Right cardiac atrium (tissue), 5 donors: ENCODE data around the gene SPTSSB. TPM values are rescaled to one million over a fixed set of nuclear protein-coding genes. Genes with fewer than 3 reads are reported as not detected.

Experiments
- ATAC-seq, 2 donors: fragments of 200-7000 bp; cut with Tn5 transposase; one replicate each; pipeline versions ENCODE4 v1.8.0 to v1.9.1; 2020; ENCODE audit warnings: moderate library complexity in 2 of 2, mild to moderate bottlenecking in 1 of 2
- DNase-seq, 3 donors: peaks; one replicate each; pipeline ENCODE4 v3.0.0-alpha.2; 2020
- H3K27ac ChIP-seq: one replicate; pipeline ENCODE4 v1.5.1; 2013; ENCODE audit warnings: mild to moderate bottlenecking, low read length, control low read depth, moderate library complexity
- H3K27me3 ChIP-seq: one replicate; pipeline ENCODE4 v1.6.1; 2013; ENCODE audit not compliant: control insufficient read depth, insufficient read depth
- H3K4me1 ChIP-seq: one replicate; pipeline ENCODE4 v1.6.1; 2013; ENCODE audit warnings: low read length; ENCODE audit not compliant: control insufficient read depth, insufficient read depth
- H3K4me3 ChIP-seq: one replicate; pipeline ENCODE4 v1.5.1; 2013; ENCODE audit warnings: low read length, control low read depth
- H3K9me3 ChIP-seq: one replicate; pipeline ENCODE4 v1.6.1; 2013; ENCODE audit warnings: low read length; ENCODE audit not compliant: control insufficient read depth
- WGBS: extraction: QIAGEN DNeasy Blood & Tissue Kit; methylation state at CpG from one replicate; pipeline ENCODE4 v1.1.7; 2013; 5-methylcytosine and 5-hydroxymethylcytosine counted together
- intact Hi-C, 4 donors: fragments of 100-400 bp; cut with DNase I; formaldehyde crosslinking; loops; one replicate each; pipeline versions ENCODE4 v1.11.0 to v1.14.0; 2022 to 2023
- polyA plus RNA-seq: library from polyadenylated mRNA; stranded (reverse); fragments of 200-250 nt; gene quantifications from one replicate; pipeline ENCODE4 v1.2.3, GENCODE V29; 2013
- total RNA-seq, 4 donors: library from RNA; stranded (reverse); fragmentation: NEBNext Ultra II Directional; extraction: Animal tissue kit (Norgen Biotek cat#: 25700); gene quantifications; one replicate each; pipeline ENCODE4 v1.2.1, GENCODE V29; 2021
- donor health status: healthy with polysubstance abuse.
- donor health status: DM: no; HTN: yes; CAD: no.
- donor health status: DM: no; HTN: no; CAD: no.
- donor health status: DM: no; HTN: yes; CAD: no; lungs with severe emphysema.
- donor health status: DM: yes; HTN: yes; CAD: no.

SPTSSB gene
- total and polyA plus RNA-seq, 5 donors: 0.09 to 0.45 (median 0.12) TPM; not detected in 2

DNA sequence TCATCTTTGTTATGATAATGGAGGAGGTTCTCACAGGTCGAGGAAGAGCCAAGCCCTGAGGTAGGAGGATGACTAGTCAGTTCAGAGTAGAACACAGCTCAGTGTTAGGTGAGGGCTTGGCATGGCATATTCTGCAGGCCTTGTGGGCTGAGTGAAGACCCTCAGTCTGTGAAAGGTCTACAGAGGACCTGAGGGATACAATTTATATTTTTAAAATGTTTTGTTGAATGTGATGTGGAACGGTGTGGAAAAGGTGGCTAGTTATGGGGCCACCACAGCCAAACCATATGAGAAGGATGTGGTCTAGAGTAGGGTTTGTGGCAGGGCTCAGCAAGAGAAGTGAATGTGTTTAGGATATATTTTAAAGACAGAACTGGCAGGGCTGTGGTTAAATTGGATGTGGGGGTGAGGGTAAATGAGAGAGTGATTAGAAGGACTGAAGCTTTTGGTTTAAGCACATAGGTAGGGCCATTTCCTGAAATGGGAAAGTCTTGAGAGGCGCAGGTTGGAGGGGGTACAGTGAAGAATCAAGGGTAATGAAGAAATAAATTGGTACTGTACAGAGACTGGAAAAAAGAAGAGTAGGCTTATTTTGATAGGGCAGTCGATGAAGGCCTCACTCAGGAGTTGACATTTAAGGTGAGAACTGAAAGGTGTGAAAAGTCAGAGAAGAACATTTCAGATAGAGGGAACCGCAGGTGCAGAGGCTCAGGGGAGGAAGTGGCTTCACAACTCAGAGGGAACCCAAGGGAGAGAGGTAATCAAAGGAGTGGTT, 60.5 kb downstream of the SPTSSB start:
- ATAC-seq (no peak), DNase-seq (no peak)
- WGBS: 71% methylated on average over 5 of the region's 5 CpGs

DNA sequence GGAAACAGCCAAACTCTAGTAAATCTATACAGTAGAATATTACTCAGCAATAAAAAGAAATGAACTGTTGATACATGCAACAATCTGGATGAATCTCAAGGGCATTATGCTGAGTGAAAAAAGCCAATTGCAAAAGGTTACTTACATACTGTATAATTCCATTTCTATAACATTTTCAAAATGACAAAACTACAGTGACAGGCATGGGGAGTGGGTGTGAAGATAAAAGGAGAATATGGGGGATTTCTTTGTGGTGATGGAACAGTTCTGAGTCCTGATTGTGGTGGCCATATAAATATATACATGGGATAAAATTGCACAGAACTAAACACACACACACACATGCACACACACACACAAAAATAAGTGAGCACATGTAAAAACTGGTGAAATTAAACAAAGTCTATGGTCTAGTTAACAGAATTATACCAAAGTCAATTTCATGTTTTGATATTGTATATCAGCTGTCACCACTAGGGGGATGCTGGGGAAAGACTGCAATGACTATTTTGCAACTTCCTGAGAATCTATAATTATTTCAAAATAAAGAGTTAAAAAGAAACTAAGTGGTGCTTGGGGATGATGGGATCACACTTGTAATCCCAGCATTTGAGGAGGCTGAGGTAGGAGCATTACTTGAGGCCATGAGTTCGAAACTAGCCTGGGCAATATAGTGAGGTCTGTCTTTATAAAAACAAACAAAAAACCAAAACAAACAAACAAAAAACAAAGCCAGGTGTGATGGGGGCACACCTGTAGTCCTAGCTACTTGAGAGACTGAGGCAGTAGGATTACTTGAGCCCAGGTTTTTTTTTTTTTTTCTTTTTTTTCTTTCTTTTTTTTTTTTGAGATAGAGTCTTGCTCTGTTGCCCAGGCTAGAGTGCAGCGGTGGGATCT, 66.0 kb downstream of the SPTSSB start:
- no peaks in the 10 kb centered on the region for H3K27me3 ChIP-seq
- ATAC-seq: no peak
- no peak overlapping the region for H3K27ac ChIP-seq
- H3K4me1 ChIP-seq: no peaks in the 10 kb centered on the region
- intact Hi-C loops: no loop called here
- no peaks in the 10 kb centered on the region for H3K9me3 ChIP-seq
- no peak for DNase-seq
- 95% methylated on average over 2 of the region's 2 CpGs for WGBS
- no peak overlapping the region for H3K4me3 ChIP-seq

More for the DNA sequence above, 60.5 kb downstream of the SPTSSB start:
- no peaks in the 10 kb centered on the region for H3K9me3 ChIP-seq
- H3K4me1 ChIP-seq: no peaks in the 10 kb centered on the region
- H3K27ac ChIP-seq: no peak overlapping the region
- H3K4me3 ChIP-seq: no peak overlapping the region
- intact Hi-C loops: no loop called here
- H3K27me3 ChIP-seq: no peaks in the 10 kb centered on the region

DNA sequence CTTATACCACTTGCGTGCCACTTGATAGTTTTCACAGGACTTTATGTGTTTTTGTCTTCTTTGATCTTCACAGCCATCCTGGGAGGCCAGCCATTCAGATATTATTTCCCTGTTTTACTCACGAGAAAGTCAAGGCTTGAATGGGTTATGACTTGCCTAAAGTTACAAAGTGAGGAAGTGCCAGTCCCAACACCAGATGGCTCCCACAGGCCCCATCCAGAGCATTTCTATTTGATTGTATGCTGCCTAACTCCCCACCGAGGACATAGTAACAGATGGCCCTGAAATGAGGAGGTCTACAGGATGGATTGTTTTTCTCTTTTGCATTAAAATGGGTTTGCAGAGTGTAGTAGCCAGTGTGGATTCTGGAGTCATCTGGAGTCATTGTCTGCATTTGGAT, 74.5 kb downstream of the SPTSSB start:
- no peak overlapping the region for H3K4me3 ChIP-seq
- DNase-seq (no peak), ATAC-seq (no peak)
- intact Hi-C loops: no loop called here
- H3K9me3 ChIP-seq: no peaks in the 10 kb centered on the region
- H3K27ac ChIP-seq: no peak overlapping the region
- 90% methylated on average over 3 of the region's 3 CpGs for WGBS
- no peaks in the 10 kb centered on the region for H3K4me1 ChIP-seq
- no peaks in the 10 kb centered on the region for H3K27me3 ChIP-seq

DNA sequence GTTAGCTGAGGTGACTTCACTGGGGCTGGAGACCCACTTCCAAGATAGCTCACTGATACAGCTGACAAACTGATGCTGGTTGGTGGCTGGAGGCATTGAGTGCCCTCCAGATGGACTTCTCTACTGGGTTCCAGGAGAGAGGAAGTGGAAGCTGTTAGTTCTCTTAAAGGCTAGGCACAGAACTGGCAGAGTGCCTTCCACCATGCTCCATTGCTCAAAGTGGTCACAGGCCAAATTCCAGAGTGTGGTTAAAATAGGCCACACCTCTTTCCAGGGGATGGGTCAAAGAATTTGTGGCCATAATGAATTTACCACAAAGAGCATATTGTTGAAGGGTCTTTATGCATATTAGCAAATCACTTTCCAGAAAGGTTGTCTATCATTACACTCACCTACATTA, 76.0 kb downstream of the SPTSSB start:
- Histone ChIP-seq H3K27ac (no peak overlapping the region), H3K4me3 (no peak overlapping the region), H3K4me1 (no peaks in the 10 kb centered on the region), H3K9me3 (no peaks in the 10 kb centered on the region), H3K27me3 (no peaks in the 10 kb centered on the region)
- DNase-seq: no peak
- ATAC-seq: no peak
- intact Hi-C loops: no loop called here

Other genes starting within 250 kb of the SPTSSB start
- 10 to 100 TPM; 52.5 to 72.7 (median 55.3) TPM for gene NMD3, start 150.2 kb downstream of the SPTSSB start, total RNA-seq
- gene NMD3, start 150.2 kb downstream of the SPTSSB start, polyA plus RNA-seq: 25.1 TPM
- gene OTOL1, start 125.3 kb upstream of the SPTSSB start, total RNA-seq: not detected
- not detected for gene OTOL1, start 125.3 kb upstream of the SPTSSB start, polyA plus RNA-seq